Measurements from ENCODE around the gene FURIN.
"Not testable (repeated sequence)": the region's sequence is repeated elsewhere in the genome, so short reads cannot be mapped to it uniquely, and the experiment has no call there.

Gene FURIN

DNA sequence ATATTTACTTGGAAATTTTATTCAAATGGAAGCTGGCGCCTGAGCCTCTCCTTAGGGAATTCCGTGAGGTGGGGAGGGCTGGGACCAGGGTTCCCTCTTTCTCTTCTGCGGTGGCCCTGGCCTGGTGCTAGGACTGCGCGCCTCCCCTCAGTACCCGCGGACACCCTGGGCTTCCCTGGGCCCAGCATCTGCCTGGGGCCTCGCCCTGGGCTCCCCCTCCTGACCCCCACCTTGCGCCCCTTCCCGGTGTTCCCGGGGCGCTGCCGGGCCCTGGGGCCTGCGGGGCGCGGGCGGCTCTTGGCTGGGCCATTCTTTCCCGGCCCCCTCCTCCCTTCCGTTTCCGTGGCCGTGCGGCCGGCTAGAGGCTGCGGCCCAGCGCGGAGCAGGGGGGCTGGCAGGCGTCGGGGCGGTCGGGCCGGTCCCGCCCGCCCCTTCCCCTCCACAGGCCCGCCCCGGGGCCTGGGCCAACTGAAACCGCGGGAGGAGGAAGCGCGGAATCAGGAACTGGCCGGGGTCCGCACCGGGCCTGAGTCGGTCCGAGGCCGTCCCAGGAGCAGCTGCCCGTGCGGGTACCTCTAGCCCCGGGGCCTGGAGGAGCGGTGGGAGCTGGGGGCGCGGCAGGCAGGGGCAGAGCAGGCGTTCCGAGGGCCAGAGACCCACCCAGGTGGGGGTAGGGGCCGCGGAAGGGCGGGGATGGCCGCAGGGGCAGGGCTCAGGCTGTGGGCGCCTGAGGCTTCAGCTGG lies 15.8 kb downstream of the FURIN start, which contains the start of gene FES:
Gene FES (plus strand): TSS at position 529 of the 743 bp plus-strand sequence. CDS start 542 bp downstream, outside the sequence.
- DNase-seq: no peak

DNA sequence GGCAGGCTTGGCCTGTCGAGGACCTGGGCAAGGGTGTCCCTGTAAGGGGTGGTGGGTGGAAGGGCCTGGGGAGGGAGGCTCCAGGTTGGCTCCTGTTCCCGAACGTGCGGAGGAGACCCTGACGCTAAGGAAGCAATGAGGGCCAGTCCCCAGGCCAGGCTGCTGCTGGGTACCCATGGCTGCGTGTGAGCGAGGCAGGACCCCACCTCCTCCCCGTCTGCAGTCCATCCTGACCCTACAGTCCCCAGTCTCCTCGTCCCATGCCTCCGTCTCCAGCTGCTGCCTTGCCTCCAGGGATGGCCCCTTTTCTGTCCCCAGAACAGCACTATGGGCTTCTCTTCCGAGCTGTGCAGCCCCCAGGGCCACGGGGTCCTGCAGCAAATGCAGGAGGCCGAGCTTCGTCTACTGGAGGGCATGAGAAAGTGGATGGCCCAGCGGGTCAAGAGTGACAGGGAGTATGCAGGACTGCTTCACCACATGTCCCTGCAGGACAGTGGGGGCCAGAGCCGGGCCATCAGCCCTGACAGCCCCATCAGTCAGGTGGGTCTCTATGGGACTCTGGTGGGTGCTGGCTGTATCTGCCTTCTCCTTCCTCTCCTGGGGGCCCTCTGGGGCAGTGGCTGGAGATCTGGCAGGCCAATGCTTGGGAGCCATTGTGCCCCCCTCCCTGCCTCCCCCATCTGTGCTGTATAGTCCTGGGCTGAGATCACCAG lies 16.5 kb downstream of the FURIN start:
- no peak for DNase-seq

DNA sequence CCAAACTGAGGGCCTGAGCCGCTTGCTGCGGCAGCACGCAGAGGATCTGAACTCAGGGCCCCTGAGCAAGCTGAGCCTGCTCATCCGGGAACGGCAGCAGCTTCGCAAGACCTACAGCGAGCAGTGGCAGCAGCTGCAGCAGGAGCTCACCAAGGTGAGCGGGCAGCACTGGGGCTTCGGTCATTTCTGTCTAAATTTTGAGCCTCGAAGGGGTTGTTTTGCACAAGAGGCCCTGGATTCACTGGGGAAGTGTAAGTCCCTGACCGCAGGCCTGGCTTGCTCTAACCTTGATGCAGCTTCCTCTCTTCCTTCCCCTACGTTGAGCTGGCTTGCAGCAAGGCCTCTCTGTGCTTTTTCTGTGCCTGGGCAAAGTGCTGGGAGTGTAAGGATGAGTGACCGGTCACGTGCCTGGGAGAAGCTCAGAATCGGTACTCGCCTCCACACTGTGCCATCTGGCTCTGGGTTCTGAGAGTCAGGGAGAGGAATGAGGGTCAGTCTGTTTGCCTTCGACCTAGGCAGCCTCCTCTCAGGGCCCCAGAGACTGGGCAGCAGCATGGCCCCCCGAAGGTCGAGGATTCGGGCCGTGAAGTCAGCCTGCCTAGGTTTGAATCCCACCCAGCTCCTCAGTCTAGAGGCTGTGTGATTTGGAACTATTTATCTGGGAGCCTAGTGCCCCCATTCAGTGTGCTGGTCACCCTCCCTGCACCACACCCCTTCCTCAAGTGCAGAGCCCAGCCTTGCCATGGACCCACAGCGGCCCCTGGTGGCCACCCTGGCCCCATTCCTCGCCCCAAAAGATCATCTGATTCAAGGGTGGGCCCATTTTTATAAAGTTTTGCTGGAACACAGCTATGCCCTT lies 17.3 kb downstream of the FURIN start:
- peak; percentile 5 for DNase-seq

DNA sequence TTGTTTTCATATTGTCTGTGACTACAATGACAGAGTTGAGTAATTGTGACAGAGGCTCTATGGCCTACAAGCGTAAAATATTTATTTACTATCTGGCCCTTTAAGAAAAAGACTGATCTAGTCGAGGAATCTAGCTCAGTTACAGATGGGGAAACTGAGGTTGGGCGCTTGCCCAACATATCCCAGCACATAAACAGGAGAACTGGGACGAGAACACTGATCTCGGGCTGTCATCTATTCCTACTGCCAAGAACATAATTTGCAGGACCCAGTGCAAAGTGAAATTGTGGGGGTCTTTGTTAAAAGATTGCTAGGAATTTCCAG lies 17.9 kb downstream of the FURIN start:
- no peak for DNase-seq

DNA sequence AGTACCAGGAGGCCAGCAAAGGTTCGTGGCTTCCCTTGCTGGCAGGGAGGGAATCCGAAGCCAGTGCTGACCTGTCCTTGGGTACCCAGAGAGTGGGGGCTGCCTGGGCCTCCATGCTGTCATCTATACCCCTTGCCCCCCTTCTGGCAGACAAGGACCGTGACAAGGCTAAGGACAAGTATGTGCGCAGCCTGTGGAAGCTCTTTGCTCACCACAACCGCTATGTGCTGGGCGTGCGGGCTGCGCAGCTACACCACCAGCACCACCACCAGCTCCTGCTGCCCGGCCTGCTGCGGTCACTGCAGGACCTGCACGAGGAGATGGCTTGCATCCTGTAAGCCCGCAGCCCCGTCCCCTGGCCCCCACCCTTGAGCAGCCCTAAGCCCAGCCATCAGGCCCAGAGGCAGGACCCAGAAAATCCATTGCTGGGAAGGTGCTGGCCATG lies 18.7 kb downstream of the FURIN start:
- no peak for DNase-seq

DNA sequence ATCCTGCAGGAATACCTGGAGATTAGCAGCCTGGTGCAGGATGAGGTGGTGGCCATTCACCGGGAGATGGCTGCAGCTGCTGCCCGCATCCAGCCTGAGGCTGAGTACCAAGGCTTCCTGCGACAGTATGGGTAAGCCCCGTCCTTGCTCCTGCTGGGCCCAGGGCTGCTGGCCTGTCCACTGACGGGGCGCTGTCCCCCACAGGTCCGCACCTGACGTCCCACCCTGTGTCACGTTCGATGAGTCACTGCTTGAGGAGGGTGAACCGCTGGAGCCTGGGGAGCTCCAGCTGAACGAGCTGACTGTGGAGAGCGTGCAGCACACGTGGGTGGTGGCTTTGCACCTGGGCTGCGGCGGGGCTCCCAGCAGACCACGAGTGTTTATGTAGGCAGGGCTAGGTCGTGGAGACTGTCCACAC lies 20.9 kb downstream of the FURIN start:
- DNase-seq: no peak

DNA sequence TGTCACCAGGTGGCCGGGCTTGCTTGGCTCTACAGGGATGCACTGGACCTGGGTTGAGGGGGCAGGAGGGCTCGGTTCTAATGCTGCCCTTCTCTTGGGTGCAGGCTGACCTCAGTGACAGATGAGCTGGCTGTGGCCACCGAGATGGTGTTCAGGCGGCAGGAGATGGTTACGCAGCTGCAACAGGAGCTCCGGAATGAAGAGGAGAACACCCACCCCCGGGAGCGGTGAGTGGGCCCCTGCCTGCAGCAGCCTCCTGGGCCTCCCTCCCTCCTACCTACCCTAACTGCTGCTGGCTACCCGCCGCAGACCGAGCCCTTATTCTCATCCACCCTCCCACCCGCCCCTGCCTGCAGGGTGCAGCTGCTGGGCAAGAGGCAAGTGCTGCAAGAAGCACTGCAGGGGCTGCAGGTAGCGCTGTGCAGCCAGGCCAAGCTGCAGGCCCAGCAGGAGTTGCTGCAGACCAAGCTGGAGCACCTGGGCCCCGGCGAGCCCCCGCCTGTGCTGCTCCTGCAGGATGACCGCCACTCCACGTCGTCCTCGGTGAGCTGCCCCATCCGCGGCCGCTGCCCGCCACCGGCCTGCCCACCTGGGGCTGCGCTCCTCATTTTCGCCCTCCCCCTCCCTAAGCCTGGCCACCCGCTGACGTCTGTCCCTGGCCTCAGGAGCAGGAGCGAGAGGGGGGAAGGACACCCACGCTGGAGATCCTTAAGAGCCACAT lies 21.5 kb downstream of the FURIN start:
- no peak for DNase-seq

DNA sequence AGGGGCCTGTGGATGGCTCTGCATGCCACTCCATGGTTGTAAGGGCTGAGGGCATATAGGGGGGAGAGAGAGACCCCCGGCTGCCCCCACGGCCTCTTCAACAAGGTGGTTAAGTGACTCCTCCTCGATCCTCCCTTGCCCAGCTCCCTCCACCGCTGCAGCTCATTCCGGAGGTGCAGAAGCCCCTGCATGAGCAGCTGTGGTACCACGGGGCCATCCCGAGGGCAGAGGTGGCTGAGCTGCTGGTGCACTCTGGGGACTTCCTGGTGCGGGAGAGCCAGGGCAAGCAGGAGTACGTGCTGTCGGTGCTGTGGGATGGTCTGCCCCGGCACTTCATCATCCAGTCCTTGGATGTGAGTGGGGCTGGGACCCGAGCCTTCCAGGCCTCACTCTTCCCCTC lies 22.5 kb downstream of the FURIN start:
- no peak for DNase-seq

DNA sequence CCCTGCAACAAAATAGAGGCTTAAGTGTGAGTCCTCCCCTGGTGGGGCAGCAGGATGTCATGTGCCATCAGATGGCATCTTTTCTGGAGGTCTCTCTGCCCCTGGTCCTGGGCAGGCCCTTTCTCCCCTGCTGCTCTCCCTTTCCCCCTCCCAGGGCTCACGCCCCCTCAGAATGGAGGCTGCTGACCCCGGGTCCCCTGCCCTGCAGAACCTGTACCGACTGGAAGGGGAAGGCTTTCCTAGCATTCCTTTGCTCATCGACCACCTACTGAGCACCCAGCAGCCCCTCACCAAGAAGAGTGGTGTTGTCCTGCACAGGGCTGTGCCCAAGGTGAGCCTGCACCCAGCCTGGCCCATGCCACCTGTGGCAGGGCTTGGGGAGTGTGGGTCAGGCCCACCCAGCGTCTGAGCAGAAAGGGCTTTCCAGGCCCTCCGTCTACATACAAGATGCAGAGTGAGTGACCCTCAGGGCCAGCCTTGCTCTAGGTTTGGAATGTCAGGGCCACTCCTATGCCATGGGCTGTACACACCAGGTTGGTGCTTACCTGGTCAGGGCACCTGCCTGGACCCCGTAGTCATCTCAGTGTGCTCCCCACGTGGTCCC lies 23.1 kb downstream of the FURIN start:
- DNase-seq: no peak

DNA sequence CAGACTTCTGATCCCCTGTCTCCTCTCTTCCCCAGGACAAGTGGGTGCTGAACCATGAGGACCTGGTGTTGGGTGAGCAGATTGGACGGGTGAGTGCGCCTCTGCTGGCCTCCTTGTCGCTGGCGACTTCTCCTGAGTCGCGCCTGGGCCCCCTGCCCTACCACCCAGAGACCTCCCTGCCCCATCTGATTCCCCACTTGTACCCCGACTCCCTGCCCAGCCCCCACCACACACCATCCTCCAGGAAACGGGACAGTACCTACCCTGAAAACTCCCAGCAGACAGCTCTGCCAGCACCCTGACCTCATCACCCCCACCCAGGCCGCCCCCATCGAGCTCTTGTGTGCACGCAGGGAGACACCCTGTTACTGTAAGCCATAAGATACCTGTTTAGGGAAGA lies 23.6 kb downstream of the FURIN start:
- no peak for DNase-seq

DNA sequence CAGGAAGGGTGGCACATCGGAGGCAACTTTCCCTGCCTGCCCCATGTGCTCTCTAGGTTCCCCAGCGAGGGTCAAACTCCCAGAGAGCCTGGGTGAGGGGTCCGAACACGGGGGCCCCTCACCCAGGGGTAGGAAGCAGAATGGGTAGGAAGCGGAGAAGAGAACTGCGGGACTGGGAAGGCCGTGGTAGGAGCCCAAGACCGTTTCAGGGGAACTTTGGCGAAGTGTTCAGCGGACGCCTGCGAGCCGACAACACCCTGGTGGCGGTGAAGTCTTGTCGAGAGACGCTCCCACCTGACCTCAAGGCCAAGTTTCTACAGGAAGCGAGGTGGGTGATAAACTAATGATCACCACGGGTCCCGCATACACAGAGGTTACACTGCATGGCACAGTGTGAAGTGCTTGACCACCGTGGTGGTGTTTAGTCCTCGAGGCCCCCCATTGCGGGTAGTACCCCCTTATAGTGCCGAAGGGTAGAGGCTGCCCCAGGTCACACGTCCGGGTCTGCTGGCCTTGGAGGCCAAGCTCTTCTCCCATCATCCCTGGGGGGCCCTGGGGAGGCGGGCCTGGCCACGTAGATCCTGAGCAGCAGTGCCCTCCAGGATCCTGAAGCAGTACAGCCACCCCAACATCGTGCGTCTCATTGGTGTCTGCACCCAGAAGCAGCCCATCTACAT lies 24.2 kb downstream of the FURIN start:
- DNase-seq: no peak

DNA sequence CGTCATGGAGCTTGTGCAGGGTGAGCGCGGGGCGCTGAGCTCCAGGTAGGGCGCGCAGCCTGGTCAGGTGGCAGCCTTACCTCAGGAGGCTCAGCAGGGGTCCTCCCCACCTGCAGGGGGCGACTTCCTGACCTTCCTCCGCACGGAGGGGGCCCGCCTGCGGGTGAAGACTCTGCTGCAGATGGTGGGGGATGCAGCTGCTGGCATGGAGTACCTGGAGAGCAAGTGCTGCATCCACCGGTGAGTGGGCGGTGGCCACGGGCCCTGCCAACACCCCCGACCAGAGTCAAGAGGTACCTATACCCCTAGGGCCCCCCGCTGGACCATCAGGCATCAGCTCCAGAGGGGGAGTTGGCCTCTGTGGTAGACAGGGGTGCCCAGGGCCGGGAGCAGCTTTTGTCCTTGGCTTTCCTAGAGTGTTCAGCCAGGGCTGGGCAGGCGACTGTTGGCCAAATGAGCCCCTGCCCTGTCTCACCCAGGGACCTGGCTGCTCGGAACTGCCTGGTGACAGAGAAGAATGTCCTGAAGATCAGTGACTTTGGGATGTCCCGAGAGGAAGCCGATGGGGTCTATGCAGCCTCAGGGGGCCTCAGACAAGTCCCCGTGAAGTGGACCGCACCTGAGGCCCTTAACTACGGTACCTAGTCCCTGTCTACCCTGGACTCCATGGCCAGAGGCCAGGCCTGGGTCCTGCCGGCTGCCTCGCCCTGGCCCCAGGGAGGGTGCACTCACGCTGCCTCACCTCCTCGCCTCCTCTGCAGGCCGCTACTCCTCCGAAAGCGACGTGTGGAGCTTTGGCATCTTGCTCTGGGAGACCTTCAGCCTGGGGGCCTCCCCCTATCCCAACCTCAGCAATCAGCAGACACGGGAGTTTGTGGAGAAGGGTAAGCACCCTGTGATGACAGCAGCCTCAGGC lies 25.0 kb downstream of the FURIN start:
- no peak for DNase-seq

DNA sequence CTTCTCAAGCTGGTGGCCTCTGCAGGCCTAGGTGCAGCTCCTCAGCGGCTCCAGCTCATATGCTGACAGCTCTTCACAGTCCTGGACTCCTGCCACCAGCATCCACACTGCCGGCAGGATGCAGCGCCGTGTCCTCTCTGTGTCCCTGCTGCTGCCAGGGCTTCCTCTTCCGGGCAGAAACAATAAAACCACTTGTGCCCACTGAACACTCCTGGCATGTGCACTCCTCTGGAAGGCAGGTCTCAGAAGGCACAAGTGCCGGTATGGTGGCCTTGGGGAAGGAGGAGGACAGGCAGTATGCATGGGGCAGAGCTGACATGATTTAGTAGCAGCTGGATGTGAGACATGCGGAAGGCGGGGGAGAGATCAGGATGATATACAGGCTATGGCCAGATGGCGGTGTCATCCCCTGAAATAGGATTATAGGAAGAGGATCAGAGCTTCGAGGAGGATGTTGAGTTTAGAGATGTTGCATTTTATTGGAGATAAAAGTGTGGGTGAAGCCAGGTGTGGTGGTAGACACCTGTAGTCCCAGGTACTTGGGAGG lies 27.3 kb downstream of the FURIN start:
- no peak for DNase-seq

DNA sequence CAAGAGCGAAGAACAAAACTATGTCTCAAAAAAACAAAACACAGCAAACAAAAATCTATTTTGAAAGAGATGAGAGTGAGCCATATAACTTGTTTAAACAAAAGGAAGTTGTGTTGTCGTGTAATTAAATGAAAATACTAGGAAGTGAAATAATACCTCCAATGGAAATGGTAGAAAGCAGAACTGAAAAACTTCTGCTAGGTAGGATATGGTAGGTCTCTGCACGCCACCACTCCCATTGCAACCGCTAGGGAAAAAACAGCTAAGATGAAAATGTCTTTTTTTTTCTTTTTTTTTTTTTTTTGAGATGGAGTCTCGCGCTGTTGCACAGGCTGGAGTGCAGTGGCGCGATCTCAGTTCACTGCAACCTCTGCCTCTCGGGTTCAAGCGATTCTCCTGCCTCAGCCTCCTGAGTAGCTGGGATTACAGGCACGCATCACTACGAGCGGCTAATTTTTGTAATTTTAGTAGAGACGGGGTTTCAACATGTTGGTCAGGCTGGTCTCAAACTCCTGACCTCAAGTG lies 28.8 kb downstream of the FURIN start:
- DNase-seq: not testable (repeated sequence)

DNA sequence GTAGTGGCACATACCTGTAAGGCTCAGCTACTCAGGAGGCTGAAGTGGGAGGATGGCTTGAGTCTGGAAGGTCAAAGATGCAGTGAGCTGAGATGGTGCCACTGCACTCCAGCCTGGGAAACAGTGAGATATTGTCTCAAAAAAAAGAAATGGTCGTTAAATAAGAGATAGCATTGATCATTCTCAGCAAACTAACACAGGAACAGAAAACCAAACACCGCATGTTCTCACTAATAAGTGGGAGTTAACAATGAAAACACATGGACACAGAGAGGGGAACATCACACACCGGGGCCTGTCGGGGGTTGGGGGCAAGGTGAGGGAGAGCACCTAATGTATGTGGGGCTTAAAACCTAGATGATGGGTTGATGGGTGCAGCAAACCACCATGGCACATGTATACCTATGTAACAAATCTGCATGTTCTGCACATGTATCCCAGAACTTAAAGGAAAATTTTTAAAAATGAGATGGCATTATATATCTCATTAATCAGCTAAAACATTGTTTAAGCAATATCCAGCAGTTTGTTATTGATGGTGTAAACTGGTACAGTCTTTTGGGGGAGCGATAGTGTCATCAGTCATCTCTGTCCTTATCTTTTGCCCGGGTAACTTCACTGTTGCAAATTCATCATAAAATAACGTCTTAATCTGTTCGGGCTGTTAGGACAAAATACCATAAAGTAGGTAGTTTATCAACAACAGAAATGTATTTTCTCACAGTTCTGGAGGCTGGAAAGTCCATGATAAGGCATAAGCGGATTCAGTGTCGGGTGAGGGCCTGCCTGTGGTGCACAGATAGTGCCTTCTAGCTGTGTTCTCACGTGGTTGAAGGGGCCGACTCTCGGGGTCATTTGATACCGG lies 33.0 kb downstream of the FURIN start:
- DNase-seq: no peak

DNA sequence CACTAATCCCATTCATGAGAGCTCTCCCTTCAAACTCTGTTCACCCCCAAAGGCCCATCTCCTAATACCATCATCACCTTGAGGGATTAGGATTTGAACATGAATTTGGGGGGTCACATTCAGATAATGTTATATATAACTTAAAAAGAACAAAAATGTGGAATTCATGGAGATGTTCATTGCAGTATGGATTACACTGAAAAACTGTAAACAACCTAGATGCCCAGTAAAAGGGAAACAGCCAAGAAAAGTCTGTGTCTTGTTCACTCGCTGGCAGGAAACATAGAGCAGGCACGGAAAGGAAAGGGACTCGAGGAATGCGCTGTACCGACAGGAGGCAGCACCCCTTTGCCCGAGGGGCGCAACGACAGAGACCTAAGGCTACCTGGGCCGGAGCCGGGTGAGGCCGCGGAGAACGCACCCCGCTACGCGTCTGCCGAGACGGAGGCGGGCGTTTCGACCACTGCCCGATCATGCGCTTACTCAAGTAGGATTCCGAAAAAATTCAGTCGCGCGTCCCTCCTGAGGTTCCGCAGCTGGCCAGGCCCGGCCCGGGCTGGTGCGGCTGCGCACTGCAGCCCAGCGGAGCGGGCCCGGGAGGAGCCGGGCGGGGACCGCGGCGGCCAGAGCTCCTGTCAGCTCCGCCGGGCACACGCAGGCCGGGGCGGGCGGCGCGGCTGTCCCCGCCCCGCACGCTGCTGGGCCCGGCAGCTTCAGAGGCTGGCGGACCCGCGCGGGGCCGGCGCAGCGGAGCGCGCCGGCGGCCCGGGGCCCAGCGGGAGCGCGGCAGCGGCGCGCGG lies 33.9 kb downstream of the FURIN start:
- DNase-seq: peak; percentile 49

DNA sequence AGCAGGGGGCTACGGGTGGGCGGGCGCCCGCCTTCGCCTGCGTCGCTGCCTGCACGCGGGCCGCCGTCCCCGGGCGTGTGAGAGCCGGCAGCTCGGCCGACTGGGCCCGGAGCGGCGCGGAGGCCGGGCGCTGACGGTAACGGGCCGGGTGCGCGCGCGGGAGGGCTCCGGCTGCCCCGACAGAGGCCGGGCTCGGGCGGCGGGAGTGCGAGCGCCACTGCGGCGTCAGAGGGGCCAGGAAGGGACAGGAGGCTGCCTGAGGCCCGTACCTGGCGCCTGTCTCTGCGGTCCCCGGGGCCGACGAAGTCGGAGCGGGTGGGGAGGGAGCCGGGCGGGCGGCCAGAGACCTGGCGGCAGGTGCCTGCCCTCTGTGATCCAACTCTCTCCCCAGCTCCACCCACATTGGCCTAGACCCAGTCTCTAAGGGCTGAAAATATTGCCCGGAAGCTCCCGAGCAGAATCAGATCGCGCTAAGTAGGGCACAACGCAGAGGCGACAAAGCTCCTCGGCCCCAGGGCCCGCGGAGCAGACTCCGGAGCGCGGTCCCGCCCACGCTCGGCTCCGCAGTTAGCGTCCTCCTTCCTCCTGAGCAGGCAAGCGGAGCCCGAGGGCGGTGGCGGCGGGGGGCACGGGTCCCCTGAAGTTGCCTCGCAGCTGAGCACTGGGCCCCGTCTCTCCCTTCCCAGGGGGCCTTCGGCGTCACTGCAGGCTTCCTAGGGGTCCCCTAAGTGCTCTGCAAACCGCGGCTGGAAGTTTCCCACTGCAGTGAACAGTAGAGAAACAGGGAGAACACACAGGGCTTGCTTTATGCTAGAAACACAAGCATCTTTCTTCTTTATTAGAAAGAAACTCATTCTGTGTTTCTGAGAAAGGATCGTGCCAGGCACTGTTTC lies 34.7 kb downstream of the FURIN start, which contains the start of gene MAN2A2:
Gene MAN2A2 (plus strand): TSS at position 463 of the 893 bp plus-strand sequence. CDS start 906 bp downstream, outside the sequence.
- DNase-seq: peak; percentile 52
